Measurements from ENCODE around the gene NPHP4.
A peak's percentile ranks its signal among the peaks of the same experiment; 100 is the strongest.
"Not testable (repeated sequence)": the region's sequence is repeated elsewhere in the genome, so short reads cannot be mapped to it uniquely, and the experiment has no call there.

NPHP4 gene

DNA sequence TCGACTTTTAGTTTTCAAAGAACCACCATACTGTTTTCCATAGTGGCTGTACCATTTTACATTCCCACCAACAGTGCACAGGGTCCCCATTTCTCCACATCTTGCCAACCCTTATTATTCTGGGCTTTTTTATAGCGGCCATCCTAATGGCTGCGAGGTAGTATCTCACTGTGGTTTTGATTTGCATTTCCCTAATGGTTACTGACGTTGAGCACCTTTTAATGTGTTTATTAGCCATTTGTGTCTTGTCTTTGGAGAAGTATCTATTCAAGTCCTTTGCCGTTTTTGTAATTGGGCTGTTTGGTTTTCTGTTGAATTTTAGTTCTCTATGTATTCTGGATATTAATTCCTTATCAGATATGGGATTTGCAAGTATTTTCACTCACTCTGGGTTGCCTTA lies 31.1 kb upstream of the NPHP4 start:
- DNase-seq: no peak

DNA sequence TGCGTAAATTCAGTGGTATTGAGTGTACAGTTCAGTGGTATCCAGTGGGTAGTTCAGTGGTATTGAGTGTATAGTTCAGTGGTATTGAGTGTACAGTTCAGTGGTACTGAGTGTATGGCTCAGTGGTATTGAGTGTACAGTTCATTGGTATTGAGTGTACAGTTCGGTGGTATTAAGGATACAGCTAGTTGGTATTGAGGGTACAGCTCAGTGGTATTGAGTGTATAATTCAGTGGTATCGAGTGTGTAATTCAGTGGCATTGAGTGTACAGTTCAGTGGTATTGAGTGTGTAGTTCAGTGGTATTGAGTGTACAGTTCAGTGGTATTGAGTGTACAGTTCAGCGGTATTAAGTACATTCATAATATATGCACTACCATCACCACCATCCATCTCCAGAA lies 30.0 kb upstream of the NPHP4 start:
- no peak for DNase-seq

DNA sequence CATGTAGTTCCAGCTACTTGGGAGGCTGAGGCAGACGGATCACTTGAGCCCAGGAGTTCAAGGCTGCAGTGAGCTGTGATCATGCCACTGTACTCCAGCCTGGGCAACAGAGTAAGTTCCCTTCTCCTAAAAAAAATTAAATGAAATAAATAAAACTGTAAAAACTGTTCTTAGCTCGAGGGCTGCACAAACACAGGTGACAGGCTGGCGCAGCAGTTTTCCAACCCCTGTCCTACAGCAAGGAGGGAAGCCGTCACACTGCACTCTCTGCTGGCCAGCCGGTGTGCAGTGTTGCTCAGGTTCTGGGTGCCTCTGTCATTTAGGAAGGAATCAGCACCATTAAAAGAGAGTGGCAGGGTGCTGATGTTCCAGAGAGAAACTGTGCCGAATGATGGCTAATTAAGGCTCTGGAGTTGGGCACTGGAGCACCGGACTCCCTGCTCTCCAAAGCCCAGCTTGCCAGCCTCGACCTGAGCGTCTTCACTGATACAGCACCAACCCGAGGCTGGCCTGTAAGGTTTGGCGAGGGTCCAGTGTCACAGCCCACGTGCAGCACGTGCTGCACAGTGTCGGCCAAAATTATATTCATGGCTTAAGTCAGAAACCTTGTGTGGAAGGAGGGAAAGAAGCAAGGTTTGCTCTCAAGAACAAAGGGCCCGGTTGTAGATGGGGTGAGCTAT lies 27.1 kb upstream of the NPHP4 start:
- no peak for DNase-seq

DNA sequence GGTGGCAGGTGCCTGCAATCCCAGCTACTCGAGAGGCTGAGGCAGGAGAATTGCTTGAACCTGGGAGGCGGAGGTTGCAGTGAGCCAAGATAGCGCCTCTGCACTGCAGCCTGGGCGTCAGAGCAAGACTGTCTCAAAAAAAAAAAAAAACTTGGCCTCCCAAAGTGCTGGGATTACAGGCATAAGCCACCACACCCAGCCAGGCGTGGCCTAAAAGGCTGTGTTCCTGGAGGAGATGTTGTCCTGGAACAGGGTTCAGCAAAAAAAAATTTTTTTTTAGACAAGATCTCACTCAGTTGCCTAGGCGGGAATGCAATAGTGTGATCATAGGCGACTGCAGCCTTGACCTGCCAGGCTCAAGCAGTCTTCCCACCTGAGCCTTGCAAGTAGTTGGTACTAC lies 25.4 kb upstream of the NPHP4 start:
- DNase-seq: not testable (repeated sequence)

DNA sequence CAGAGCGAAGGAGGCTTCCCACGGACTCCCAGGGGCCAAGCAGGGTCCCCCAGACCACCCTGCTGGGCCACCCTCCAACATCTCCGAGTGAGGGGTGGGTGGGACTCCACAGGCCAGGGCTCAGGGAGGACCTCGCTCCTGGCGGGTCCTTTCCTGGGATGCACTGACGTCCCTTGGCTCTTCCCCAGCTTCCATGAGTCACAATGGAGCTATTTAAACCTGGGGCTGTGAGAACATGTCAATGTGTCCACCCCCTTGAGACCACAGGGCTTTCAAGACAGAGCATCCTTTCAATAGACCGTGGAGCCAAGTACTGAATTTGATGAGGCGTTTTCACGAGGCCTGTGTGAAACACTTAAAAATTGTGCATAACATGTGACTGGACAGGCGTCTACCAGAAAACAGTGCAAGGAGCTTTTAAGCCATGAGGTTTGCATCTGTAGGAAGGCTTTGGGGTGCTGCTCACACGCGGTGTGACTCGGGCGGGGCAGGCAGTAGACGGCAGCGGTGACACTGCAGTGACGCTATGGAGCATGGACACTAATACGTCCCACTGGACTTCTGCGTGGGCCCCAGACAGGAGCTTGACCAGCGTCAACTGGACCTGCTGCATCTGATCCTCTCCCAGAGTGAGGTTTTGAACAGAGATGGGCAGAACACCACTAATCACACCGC lies 24.1 kb upstream of the NPHP4 start:
- no peak for DNase-seq

DNA sequence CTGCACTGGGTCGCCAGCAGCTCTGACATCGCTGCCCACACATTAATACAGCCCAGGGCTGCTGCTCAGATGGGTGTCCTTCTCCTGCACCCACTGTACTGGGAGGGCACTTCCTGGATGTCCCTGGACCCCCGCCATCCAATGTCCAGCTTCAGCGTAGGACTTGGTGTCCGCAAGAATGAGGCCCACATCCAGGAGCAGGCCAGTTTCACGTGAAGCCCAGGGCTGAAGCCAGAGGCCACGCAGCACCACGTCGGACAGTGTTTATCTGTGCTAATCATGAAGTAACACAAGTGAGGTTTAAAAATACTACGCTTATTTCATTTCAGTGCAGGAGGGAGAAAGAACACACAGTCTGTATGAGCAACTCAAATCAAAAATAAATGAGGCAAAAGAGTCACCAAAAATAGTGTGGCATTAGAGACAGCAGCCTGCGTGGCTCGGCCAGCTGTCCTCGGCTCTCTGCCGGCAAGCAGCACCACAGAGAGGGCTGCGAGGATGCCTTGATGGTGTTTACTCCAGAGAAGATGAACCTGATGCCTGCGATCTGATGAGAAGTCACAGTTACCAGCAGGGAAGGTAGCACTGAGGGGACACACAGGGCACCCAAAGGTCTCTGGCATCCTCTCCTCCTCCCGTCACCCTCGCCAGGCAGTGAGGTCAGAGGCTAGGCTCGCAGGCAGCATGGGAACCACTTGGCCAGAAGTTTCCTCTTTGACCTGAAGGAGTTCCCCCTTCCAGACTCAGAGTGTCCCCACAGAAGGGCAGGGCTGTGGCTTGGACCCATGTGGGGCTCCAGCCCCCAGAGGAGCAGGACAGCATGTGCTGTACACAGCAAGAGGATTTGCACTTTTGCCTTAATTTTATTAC lies 22.1 kb upstream of the NPHP4 start:
- peak; percentile 63 for DNase-seq

DNA sequence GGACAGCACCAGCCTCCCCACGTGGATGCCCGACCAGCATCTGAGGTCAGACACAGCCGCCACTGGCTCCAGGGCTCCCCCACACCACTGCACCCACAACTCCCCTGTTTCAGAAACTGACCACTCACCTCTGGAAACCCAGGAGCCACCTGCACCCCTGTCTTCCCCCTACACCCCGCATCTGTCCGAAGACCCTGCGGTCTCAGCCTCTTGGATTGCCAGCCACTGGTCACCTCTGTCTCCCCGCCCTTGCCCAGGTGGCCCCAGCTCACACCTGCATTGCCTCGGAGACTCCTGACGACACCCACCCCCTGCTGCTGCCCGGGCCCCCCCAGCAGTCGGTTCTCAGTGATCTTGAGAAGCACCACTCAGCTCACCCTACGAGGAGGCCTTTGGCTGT lies 21.3 kb upstream of the NPHP4 start:
- DNase-seq: no peak

DNA sequence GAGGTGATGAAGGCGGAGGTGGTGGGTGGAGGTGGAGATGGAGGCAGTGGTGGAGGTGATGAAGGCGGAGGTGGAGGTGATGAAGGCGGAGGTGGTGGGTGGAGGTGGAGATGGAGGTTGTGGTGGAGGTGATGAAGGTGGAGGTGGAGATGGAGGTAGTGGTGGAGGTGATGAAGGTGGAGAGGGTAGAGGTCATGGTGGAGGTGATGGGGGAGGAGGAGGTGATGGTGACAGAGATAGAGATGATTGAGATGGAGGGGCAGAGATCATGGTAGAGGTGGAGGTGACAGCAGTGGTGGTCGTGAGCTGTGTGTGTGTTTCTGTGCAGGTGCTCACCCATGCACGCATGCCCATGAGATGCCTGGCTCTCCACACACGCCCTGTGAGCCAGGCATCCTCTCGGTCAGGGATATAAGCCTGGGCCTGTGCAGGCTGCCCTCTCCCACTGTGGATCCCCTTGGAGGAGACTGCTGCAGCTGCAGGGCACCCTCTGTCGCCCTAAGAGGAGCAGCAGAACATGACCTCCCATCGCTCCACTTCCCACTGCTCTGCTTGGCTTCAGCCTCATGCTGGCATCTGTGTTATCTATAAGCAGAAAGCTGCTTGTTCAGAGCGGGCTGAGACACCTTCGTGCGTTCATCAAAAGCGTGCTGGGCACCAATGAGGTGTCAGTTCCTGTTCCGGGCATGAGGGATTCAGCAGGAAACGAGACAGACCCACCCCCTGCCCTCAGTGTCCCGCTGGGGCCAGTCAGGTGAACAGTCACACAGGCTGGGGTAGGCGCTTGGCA lies 20.5 kb upstream of the NPHP4 start:
- no peak for DNase-seq

DNA sequence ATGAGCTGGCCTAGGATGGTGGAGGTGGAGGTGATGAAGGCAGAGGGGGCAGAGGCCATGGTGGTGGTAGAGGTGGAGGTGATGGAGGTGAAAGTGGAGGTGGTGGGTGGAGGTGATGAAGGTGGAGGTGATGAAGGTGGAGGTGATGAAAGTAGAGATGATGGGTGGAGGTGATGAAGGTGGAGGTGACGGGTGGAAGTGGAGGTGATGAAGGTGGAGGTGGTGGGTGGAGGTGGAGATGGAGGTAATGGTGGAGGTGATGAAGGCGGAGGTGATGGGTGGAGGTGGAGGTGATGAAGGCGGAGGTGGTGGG lies 19.7 kb upstream of the NPHP4 start:
- no peak for DNase-seq

DNA sequence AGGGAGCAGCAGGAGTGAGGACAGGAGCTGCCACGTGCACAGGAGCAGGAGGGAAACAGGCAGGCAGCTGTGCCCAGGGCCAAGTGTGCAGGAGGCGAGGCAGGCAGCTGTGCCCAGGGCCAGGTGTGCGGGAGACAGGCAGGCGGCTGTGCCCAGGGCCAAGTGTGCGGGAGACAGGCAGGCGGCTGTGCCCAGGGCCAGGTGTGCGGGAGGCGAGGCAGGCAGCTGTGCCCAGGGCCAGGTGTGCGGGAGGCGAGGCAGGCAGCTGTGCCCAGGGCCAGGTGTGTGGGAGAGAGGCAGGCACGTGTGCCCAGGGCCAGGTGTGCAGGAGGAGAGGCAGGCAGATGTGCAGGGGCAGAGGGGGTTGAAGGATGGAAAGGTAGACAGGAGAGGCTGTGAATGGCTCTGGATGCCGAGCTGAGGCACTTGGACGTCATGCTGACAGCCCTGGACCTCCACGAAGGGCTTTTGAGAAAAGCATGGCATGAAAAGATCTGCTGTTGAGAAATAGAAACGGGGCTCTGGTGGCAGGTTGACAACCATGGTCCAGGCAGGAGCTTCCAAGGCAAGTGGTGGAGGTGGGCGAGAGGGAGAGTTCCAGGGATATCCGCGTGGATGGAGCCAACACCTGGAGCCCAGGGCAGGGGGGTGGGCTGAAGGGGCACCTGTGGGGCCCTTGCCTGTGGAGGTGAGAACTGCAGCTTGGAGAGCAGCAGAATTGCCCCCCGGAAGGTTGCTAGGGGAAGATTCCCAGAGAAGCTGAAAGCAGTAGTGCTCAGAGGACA lies 19.1 kb upstream of the NPHP4 start:
- no peak for DNase-seq

DNA sequence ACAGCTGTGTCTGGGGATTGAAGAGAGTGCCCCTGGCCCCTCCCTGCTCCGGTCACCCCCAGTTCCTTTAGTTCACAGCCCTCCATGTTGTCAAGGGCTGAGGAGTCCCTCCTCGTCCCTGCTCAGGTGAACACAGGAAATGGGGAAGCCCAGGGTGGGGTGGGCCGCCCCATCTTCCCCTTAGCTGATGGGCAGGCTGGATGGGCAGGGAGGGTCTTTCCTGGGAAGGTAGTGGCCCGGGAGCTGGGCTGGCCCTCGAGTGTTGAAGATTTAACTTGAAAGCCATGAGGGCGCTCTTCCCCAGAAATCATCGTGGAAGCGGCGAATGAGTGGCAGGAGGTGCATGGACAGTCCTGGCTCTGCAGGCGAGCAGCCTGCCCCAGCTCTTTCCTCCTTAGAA lies 18.3 kb upstream of the NPHP4 start:
- DNase-seq: no peak

DNA sequence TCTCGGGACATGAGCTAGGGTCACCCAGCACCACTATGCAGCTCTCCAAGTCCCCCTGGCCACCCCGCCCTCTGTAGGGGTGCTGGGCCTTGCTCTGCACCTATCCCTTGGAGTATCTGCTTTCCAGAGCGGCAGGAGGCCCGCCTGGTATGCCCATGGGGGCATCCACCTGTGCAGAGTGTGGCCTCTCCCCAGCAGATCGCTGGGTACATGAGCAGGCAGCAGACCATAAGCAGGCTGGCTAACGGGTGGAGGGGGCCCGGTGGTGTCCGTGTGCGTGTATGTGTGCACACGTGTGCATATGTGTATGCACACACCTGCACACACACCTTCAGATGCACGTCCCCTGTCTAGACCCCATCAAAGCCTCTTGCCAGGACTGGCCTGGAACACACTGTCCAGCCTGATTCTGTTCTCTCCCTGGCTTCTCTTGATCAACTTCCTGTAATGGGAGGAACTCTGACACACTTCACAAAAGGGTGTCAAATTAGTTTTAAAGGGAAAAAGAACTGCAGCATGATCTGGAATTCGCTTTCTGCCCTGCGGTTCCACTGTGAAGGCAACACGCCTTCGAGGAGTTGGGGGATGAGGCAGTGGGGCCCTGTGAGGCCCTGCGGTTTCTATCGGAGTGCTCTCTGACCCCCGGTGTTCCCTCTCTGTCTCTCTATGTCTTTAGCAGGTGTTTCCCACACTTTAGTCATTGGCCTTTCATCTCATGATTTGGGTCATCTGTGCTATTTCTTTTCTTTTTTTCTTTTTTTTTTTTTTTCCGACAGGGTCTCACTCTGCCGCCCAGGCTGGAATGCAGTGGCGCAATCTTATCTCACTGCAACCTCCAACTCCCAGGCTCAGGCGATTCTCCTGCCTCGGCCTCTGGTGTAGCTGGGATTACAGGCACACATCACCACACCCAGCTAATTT lies 17.2 kb upstream of the NPHP4 start:
- no peak for DNase-seq

DNA sequence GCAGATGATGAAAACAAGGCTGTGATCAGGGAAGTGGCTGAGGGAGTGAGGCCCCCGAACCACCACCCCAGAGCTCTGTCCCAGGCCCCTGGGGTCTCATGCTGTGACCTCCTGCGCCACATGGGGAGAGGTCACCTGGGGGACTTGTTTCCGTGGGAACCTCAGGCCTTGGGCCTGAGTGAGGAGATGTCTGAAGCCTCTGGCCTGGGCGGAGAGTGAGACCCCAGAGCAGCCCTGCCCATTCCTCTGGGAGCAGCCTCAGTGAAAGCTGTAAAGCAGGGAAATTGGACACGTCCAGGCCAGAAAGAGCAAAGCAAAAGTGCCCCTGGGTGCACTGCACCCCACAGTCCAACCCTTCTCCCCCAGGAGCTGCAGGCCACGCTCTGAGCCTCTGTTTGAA lies 16.5 kb upstream of the NPHP4 start:
- no peak for DNase-seq

DNA sequence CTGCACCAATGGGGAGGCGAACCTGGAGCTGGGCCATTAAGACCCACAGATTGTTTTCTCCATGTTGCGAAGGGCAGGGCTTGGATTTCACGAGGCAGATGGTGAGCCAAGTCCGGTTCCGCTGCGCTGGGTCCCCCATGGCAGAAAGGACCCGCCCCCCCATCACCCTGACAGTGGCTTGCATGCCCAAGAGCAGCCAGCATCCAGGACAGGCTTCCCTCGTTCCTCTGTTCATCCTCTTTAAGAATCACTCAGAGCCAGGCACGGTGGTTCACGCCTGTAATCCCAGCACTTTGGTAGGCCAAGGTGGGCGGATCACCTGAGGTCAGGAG lies 15.8 kb upstream of the NPHP4 start:
- DNase-seq: no peak

DNA sequence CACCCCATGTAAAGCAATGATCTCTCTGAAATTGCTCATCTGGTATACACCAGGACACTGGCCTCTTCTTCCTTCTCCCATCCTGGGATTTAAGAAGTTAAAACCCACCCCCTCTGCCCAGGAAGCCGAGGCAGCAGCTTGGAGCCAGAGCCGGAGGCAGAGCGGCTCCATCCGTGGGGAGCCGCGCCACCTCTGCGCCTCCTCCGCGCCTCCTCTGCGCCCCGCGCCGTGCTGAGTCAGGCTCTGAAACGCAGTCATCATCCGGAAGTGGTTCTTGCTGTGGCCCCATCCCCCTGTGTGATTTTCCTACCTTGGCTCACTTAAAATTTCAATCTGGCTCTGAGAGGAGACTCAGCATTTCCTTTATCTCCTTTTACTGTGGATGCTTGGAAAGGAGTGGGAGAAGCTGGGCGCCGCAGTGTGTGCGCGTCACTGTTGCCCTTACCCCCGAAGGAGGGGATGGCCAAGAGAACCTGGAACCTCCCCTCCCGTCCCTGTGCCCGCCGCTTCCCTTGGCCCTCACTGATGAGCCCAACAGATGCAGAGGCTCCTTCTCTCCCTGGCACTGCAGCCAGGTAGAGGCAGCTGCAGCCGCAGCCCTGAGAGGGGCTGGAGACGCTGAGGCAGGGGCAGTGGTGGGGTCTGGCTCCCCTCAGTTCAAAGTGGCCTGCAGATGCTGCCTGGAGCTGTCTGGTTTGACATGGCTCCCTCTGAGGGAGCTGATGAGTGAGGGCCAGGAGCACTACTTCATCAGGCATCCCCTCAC lies 15.3 kb upstream of the NPHP4 start:
- DNase-seq: no peak

DNA sequence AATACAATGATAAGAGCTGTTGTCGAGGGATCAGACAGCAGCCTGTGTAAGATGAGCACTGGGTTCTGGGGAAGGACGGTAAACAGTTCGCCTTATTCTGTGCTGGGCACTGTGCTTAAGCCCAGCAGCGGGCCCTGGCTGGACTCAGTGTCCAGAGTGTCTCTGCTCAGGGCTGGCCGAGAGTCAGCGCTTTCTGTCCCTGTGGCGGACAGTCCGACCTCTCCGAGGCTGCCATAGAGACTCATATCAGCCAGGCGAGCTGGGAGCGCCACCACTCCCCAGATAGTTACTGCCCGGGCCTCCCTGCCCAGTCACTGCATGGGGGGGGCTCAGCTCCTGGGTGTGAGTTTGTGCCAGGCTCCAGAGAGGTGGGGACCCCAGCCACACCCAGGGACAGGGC lies 14.7 kb upstream of the NPHP4 start:
- DNase-seq: no peak

DNA sequence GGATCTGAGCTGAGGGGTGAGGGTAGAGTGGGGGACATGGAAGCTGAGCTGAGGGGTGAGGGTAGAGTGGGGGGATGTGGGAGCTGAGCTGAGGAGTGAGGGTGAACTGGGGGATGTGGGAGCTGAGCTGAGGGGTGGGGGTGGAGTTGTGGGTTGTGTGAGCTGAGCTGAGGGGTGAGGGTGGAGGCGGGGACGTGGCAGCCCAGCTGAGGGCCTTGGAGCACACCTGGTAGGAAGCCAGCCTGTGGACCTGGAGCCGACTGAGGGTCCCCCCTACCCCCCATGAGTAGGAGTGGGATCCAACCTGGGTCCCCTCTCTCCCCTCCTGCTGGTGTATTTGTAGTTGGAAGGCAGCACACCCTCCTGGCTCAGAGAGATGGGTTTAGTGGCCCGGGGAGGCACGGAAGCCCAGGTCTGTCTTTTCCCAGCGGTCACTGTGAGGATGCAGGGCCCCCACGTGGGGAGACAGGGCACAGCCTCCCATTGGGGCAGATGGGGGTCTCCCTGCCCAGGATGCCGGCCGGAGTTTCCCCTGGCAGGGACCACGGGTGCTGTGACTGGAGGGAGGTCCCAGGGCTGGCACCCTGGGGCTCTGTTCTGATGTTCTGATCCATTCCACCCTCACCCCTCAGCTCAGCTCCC lies 13.2 kb upstream of the NPHP4 start:
- DNase-seq: no peak

DNA sequence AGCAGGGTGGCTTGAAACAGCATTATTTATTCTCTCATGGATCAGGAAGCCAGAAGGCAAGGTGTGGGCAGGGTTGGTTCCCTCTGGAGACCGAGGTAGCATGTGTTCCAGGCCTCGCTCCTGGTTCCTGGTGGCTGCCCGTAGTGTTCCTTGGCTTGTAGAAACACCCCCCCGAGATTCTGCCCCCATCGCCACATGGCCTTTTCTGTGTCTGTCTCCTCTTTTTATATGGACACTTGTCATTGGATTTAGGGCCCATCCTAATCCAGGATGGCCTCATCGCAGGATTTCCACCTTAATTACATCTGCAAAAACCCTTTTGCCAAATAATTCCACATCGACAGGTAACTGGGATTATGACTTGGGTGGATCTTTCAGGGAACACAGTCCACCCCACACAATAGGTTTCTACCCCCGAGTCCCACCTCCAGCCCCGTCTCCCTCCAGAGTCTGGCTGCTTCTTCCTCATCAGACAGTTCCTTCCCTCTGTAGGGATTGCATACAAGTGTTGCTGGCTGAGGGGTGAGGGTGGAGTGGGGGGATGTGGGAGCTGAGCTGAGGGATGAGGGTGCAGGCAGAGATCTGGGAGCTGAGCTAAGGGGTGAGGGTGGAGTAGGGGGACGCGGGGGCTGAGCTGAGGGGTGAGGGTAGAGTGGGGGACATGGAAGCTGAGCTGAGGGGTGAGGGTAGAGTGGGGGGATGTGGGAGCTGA lies 12.3 kb upstream of the NPHP4 start:
- no peak for DNase-seq

DNA sequence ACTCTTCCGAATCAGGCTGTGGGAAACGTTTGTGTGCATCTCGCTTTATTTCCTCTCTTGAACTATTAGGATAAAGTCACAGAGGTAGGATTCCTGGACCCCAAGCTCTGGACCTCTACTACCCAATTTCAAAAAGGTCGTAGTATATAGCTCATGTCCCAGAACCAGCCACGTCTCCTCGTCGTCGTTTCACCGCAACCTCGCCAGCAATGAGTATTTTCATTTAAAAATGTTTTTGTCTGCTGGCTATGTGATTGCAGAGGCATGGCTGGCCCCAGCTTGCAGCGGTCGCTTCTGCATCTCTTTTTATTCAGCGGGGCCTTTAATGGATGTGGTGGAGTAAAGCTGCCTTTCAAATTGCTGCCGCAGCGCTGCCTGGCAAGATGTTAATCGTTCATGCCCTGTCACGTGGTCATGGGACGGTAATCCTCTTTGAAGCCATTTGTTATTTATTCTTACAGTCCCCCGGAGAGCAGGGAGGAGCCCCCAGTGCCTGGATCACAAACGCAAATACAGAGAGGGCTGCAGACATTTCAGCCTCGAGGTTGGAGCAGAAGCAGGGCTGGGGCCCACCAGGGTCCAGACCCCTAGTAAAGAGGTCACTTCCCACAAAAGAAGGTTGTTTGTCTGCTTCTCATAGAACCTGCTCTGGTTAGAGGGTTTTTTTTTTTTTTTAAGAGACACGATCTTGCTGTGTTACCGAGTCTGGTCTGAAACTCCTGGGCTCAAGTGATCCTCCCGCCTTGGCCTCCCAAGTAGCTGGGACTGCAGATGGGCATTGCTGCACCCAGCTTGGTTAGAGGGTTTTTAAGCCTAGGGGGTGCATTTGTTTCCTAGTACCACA lies 11.6 kb upstream of the NPHP4 start:
- DNase-seq: no peak
